HCT116 (cell line): Measurements from ENCODE around the gene TUT7. TPM values are rescaled to one million over a fixed set of nuclear protein-coding genes. Genes with fewer than 3 reads are reported as not detected.

Experiments used
- ATAC-seq: fragments of 200-7000 bp; cut with Tn5 transposase; 2 replicates; pipeline ENCODE4 v1.9.1; 2020; ENCODE audit warnings: mild to moderate bottlenecking, moderate library complexity
- BruUV-seq: library from RNA; stranded (reverse); fragments of 400-500 nt; replicated peaks from 2 replicates; lab custom pipeline; 2021; lab: Mats Ljungman, UMichigan
- CTCF ChIA-PET: fragments of 300-600 bp; sonication (Branson Sonifier 250); formaldehyde crosslinking; loops from one replicate; lab custom pipeline; 2021; ENCODE audit warnings: antibody characterized with exemption; lab: Charles Lee
- POLR2A ChIA-PET: fragments of 300-600, 350-600 bp; sonication (Branson Sonifier 250); formaldehyde crosslinking; loops from one replicate; lab custom pipeline; 2021; ENCODE audit warnings: antibody characterized with exemption; lab: Charles Lee
- RAD21 ChIA-PET, 2 experiments: fragments of 300-600 bp; sonication (Branson Sonifier 250); formaldehyde crosslinking; loops; one replicate each; lab custom pipeline; 2023; ENCODE audit warnings: low total read pairs in 2 of 2; ENCODE audit not compliant: uncharacterized antibody in 2 of 2, unreplicated experiment in 2 of 2, low non-redundant PET in 1 of 2; lab: Charles Lee
- DNase-seq: peaks from one replicate; pipeline ENCODE4 v3.0.0-alpha.2; 2010; ENCODE audit warnings: low read depth, low spot score
- H2AFZ ChIP-seq: fragments of 200-600 bp; shearing (Covaris generic), sonication (generic); 2 replicates; pipeline ENCODE4 v1.6.1; 2017; ENCODE audit warnings: low read depth, mixed run types, mixed read lengths, antibody characterized with exemption, low read length; ENCODE audit not compliant: poor library complexity, severe bottlenecking
- H3K27ac ChIP-seq: 2 replicates; pipeline ENCODE4 v1.5.1; 2012; ENCODE audit warnings: low read depth, low read length
- H3K27me3 ChIP-seq: fragments of 200-600 bp; sonication (generic); 2 replicates; pipeline ENCODE4 v1.6.1; 2016; ENCODE audit warnings: mixed run types, low read length, mixed read lengths; ENCODE audit not compliant: insufficient read depth
- H3K36me3 ChIP-seq, 2 experiments: fragments of 200-500 bp in 1 of 2; fragments of 200-600 bp in 1 of 2; sonication (Bioruptor generic) in 1 of 2; sonication (generic) in 1 of 2; 2 replicates each; pipeline versions ENCODE4 v1.5.1 to v1.6.1; 2014 to 2016; ENCODE audit warnings: low read length in 2 of 2, inconsistent platforms in 1 of 2, mixed read lengths in 1 of 2, mixed run types in 1 of 2; ENCODE audit not compliant: insufficient read depth in 2 of 2, control insufficient read depth in 1 of 2
- H3K4me1 ChIP-seq, 2 experiments: fragments of 200-600 bp in 1 of 2; sonication (generic) in 1 of 2; 2 replicates each; pipeline versions ENCODE4 v1.5.1 to v1.6.1; 2012 to 2017; ENCODE audit warnings: low read length in 2 of 2, inconsistent platforms in 1 of 2, mild to moderate bottlenecking in 1 of 2, mixed read lengths in 1 of 2, mixed run types in 1 of 2, moderate library complexity in 1 of 2; ENCODE audit not compliant: insufficient read depth in 2 of 2, control insufficient read depth in 1 of 2
- H3K4me2 ChIP-seq: fragments of 200-600 bp; sonication (generic); 2 replicates; pipeline ENCODE4 v1.6.1; 2017; ENCODE audit warnings: mixed run types, low read length, mixed read lengths
- H3K4me3 ChIP-seq, 2 experiments: fragments of 200-600 bp in 1 of 2; sonication (generic) in 1 of 2; replicated peaks in 1 of 2; 2 replicates each; pipeline ENCODE4 v1.5.1; 2011 to 2016; ENCODE audit warnings: low read length in 2 of 2, control low read depth in 1 of 2, low read depth in 1 of 2, mild to moderate bottlenecking in 1 of 2, mixed read lengths in 1 of 2, mixed run types in 1 of 2
- H3K79me2 ChIP-seq: fragments of 200-600 bp; sonication (generic); 2 replicates; pipeline ENCODE4 v1.6.1; 2017; ENCODE audit warnings: mild to moderate bottlenecking, mixed run types, low read length, moderate library complexity, mixed read lengths; ENCODE audit not compliant: insufficient read depth
- H3K9ac ChIP-seq: fragments of 200-600 bp; sonication (generic); 2 replicates; pipeline ENCODE4 v1.6.1; 2016; ENCODE audit warnings: low read length, mixed read lengths
- H3K9me2 ChIP-seq: fragments of 200-600 bp; sonication (generic), shearing (Covaris generic); 2 replicates; pipeline ENCODE4 v1.6.1; 2017; ENCODE audit warnings: mixed run types, mild to moderate bottlenecking, moderate library complexity; ENCODE audit not compliant: insufficient read depth
- H3K9me3 ChIP-seq, 2 experiments: fragments of 200-500 bp in 1 of 2; fragments of 200-600 bp in 1 of 2; sonication (Bioruptor generic) in 1 of 2; sonication (generic) in 1 of 2; 2 replicates each; pipeline ENCODE4 v1.6.1; 2014 to 2017; ENCODE audit warnings: low read length in 2 of 2, mixed read lengths in 2 of 2, inconsistent platforms in 1 of 2, low read depth in 1 of 2, mild to moderate bottlenecking in 1 of 2, mixed run types in 1 of 2, moderate library complexity in 1 of 2; ENCODE audit not compliant: control insufficient read depth in 1 of 2, insufficient read depth in 1 of 2
- H4K20me1 ChIP-seq: fragments of 200-600 bp; sonication (generic), shearing (Covaris generic); 2 replicates; pipeline ENCODE4 v1.6.1; 2017; ENCODE audit warnings: mixed run types, mild to moderate bottlenecking, moderate library complexity; ENCODE audit not compliant: insufficient read depth
- EZH2 ChIP-seq: fragments of 200-600 bp; sonication (generic); IDR thresholded peaks from 2 replicates; pipeline ENCODE4 v1.6.1; 2017; ENCODE audit warnings: antibody characterized with exemption, mixed run types
- RAD21 ChIP-seq: IDR thresholded peaks from 2 replicates; pipeline ENCODE4 v1.6.1; 2012; ENCODE audit warnings: low read depth, mild to moderate bottlenecking
- TCF7L2 ChIP-seq: IDR thresholded peaks from 2 replicates; pipeline ENCODE4 v1.7.0; 2011; ENCODE audit warnings: borderline replicate concordance, inconsistent platforms; ENCODE audit not compliant: insufficient read depth, insufficient read length; ENCODE audit errors: extremely low read depth
- ZFX ChIP-seq: fragments of 450-650 bp; IDR thresholded peaks from 2 replicates; pipeline ENCODE4 v1.6.1; 2017
- intact Hi-C: fragments of 100-400 bp; cut with micrococcal nuclease; formaldehyde crosslinking; loops from 2 replicates; pipeline ENCODE4 v1.10.0; 2022
- total RNA-seq: library from RNA; stranded (reverse); gene quantifications from one replicate; pipeline ENCODE4 v1.2.1, GENCODE V29; 2021; ENCODE audit not compliant: unreplicated experiment
- TF ChIP-seq, protein P1 (sequence below): IDR thresholded peaks from 2 replicates; pipeline ENCODE4 v1.6.1; 2012

The TUT7 gene
- total RNA-seq, 1 experiment from 2014 or later: 23.1 TPM

DNA sequence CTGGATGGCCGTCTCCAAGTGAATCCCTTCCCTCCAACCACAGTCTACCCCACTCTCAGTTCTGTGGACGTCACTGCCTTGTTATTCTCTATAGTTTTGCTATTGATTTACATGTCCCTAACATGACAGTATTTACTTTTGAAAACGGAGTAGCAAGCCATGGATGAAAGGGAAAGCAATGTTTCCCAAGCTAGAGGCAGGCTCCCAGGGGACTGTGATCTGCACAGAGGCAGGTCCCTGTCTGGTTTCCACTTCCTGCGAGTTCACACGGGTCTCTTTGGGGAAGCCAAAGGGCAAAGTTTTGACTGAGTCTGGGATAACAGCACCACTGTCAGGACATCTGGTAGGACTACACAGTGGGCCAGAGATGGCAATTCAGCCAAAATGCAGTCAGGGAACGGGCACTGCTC is 107.5 kb downstream of the TUT7 start:
- Histone ChIP-seq H3K27ac (no peak overlapping the region), H3K9me3 (no peaks in the 10 kb centered on the region), H3K4me2 (no peak overlapping the region), H2AFZ (no peak overlapping the region), H3K9me2 (no peaks in the 10 kb centered on the region), H3K9ac (no peak overlapping the region), H3K27me3 (no peaks in the 10 kb centered on the region), H3K4me3 (no peak overlapping the region), H4K20me1 (no peaks in the 10 kb centered on the region), H3K4me1 (no peaks in the 10 kb centered on the region), H3K36me3 (no peaks in the 10 kb centered on the region), H3K79me2 (no peaks in the 10 kb centered on the region)
- RAD21 ChIA-PET: no interaction called here
- DNase-seq (no peak), ATAC-seq (peak; percentile 50; the same call in 1 of the 2 replicates)
- POLR2A ChIA-PET: no interaction called here
- CTCF ChIA-PET: no interaction called here
- TF ChIP-seq EZH2 (no peak), RAD21 (peak; percentile 27; the same call in 1 of the 2 replicates)
- no TSS peak for BruUV-seq
- intact Hi-C loops: no loop called here

DNA sequence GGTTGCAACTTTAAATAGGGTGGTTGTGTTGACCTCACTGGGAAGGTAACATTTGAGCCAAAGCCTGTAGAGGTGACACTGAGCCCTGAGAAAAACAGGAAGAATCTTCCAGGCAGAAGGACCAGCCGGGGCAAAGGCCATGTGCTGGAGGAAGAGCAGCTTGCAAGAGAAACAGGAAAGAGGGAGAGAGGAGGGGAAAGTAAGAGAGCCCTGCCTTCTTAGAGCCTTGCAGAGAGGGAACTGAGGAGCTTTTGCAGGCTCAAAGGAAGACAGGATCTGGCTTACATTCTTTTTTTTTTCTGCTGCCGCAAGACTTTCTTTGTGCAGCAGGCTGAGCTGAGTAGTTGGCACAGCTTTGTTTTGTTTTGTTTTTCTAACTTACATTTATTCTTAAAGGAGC is 112.1 kb downstream of the TUT7 start:
- Histone ChIP-seq H3K27ac (no peak overlapping the region), H3K9ac (no peak overlapping the region), H4K20me1 (no peaks in the 10 kb centered on the region), H3K9me2 (no peaks in the 10 kb centered on the region), H3K4me2 (no peak overlapping the region), H3K4me1 (no peaks in the 10 kb centered on the region), H2AFZ (no peak overlapping the region), H3K36me3 (no peaks in the 10 kb centered on the region), H3K27me3 (no peaks in the 10 kb centered on the region), H3K9me3 (no peaks in the 10 kb centered on the region), H3K79me2 (no peaks in the 10 kb centered on the region), H3K4me3 (no peak overlapping the region)
- CTCF ChIA-PET: interaction anchor here (0.6 to 0.7 kb wide), 2 partner anchors 33 to 52 kb away, joined by 3 read pairs; no protein-coding TSS in a partner anchor
- RAD21 ChIA-PET: no interaction called here
- ATAC-seq (no peak), DNase-seq (no peak)
- POLR2A ChIA-PET: no interaction called here
- BruUV-seq: no TSS peak
- intact Hi-C loops: no loop called here
- no peak for TF ChIP-seq ZFX
- no peak for TF ChIP-seq TCF7L2
- TF ChIP-seq, protein P1, sequence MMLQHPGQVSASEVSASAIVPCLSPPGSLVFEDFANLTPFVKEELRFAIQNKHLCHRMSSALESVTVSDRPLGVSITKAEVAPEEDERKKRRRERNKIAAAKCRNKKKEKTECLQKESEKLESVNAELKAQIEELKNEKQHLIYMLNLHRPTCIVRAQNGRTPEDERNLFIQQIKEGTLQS: no peak
